Measurements from ENCODE around the gene ATL2.

- TF ChIP-seq SUZ12 (IDR thresholded peaks at IDR 0.05) (no peak), BHLHE40 (IDR thresholded peaks at IDR 0.05; ENCODE audit: borderline replicate concordance) (no peak), SP1 (IDR thresholded peaks at IDR 0.05) (no peak), FOXK2 (IDR thresholded peaks at IDR 0.05) (no peak), ELF4 (IDR thresholded peaks at IDR 0.05) (no peak), TARDBP (IDR thresholded peaks at IDR 0.05) (no peak)
Observed at GRCh38 chr2:38384338-38384737, 7.3 kb upstream of the ATL2 start.

All from HEK293T (cell line).